A673 (cell line): ENCODE measurements around the gene RBP4. TPM values are rescaled to one million over a fixed set of nuclear protein-coding genes. Genes with fewer than 3 reads are reported as not detected.

Experiments
- BruUV-seq: library from RNA; stranded (reverse); fragments of 400-500 nt; replicated peaks from 2 replicates; lab custom pipeline; 2021; lab: Mats Ljungman, UMichigan
- CTCF ChIA-PET: fragments of 300-600 bp; sonication (Branson Sonifier 250); formaldehyde crosslinking; loops from one replicate; lab custom pipeline; 2022; ENCODE audit warnings: antibody characterized with exemption; lab: Charles Lee
- POLR2A ChIA-PET: fragments of 300-600 bp; sonication (Branson Sonifier 250); formaldehyde crosslinking; loops from one replicate; lab custom pipeline; 2022; ENCODE audit warnings: antibody characterized with exemption; ENCODE audit not compliant: low non-redundant PET; lab: Charles Lee
- DNase-seq: peaks from one replicate; pipeline ENCODE4 v3.0.0-alpha.2; 2015; ENCODE audit warnings: low spot score
- H3K27ac ChIP-seq: fragments of 200-600 bp; sonication (generic); 2 replicates; pipeline ENCODE4 v1.5.1; 2016; ENCODE audit warnings: mixed run types, low read depth, mild to moderate bottlenecking, mixed read lengths, antibody characterized with exemption, low read length; ENCODE audit not compliant: poor library complexity, severe bottlenecking
- H3K27me3 ChIP-seq: fragments of 200-600 bp; sonication (generic); replicated peaks from 2 replicates; pipeline ENCODE4 v1.6.1; 2017; ENCODE audit warnings: mixed run types, low read depth, mild to moderate bottlenecking, mixed read lengths, antibody characterized with exemption, low read length; ENCODE audit not compliant: insufficient read depth, poor library complexity
- H3K36me3 ChIP-seq: fragments of 200-600 bp; sonication (generic); 2 replicates; pipeline ENCODE4 v1.6.1; 2016; ENCODE audit warnings: mixed run types, mild to moderate bottlenecking, mixed read lengths, antibody characterized with exemption, low read length; ENCODE audit not compliant: insufficient read depth, poor library complexity, severe bottlenecking
- H3K4me1 ChIP-seq: fragments of 200-600 bp; sonication (generic); 2 replicates; pipeline ENCODE4 v1.6.1; 2017; ENCODE audit warnings: mixed run types, mild to moderate bottlenecking, mixed read lengths, antibody characterized with exemption, low read length; ENCODE audit not compliant: insufficient read depth, poor library complexity, severe bottlenecking
- H3K4me3 ChIP-seq: fragments of 200-600 bp; sonication (generic); 2 replicates; pipeline ENCODE4 v1.5.1; 2016; ENCODE audit warnings: low read depth, mixed run types, mild to moderate bottlenecking, mixed read lengths, low read length; ENCODE audit not compliant: poor library complexity, severe bottlenecking
- H3K9me3 ChIP-seq: fragments of 200-600 bp; sonication (generic); 2 replicates; pipeline ENCODE4 v1.6.1; 2016; ENCODE audit warnings: mixed run types, low read depth, mild to moderate bottlenecking, mixed read lengths, antibody characterized with exemption, low read length; ENCODE audit not compliant: poor library complexity, severe bottlenecking
- CTCF ChIP-seq: fragments of 300-800, 200-600 bp; sonication (generic); conservative IDR thresholded peaks from 2 replicates; pipeline ENCODE4 v1.5.1; 2017; ENCODE audit warnings: low read depth, mild to moderate bottlenecking, antibody characterized with exemption, low read length, moderate library complexity, mixed read lengths
- EZH2 ChIP-seq: fragments of 200-600 bp; sonication (generic); IDR thresholded peaks from 2 replicates; pipeline ENCODE4 v1.6.1; 2017; ENCODE audit warnings: borderline replicate concordance, low read depth, mild to moderate bottlenecking, mixed read lengths, antibody characterized with exemption, low read length; ENCODE audit not compliant: poor library complexity, severe bottlenecking
- intact Hi-C: fragments of 100-400 bp; cut with micrococcal nuclease; formaldehyde crosslinking; loops from one replicate; pipeline ENCODE4 v1.10.0; 2022; ENCODE audit not compliant: unreplicated experiment
- total RNA-seq: library from RNA; stranded (reverse); gene quantifications from 2 replicates; pipeline ENCODE4 v1.2.3, GENCODE V29; 2021

RBP4 gene
- total RNA-seq, 1 experiment from 2014 or later, result not detected

- Histone ChIP-seq H3K9me3 (no peaks in the 10 kb centered on the region), H3K4me1 (no peaks in the 10 kb centered on the region), H3K27me3 (peaks cover 55% of the 10 kb centered on the region), H3K27ac (no peak overlapping the region), H3K36me3 (no peaks in the 10 kb centered on the region), H3K4me3 (peak overlapping the region; percentile 26)
- TF ChIP-seq EZH2 (no peak), CTCF (no peak)
- ChIA-PET POLR2A (no interaction called here), CTCF (no interaction called here)
- DNase-seq, result no peak
- intact Hi-C loops, result no loop called here
- no TSS peak for BruUV-seq
Observed at GRCh38 chr10:93600446-93601145, 439 bp downstream of the RBP4 start.

GRCh38 chr10:93599778-93600177 lies 1.3 kb downstream of the RBP4 start:
- Histone ChIP-seq H3K9me3 (no peaks in the 10 kb centered on the region), H3K4me1 (no peaks in the 10 kb centered on the region), H3K4me3 (no peak overlapping the region), H3K36me3 (no peaks in the 10 kb centered on the region), H3K27ac (no peak overlapping the region), H3K27me3 (peaks cover 53% of the 10 kb centered on the region)
- TF ChIP-seq CTCF (no peak), EZH2 (no peak)
- ChIA-PET CTCF (no interaction called here), POLR2A (no interaction called here)
- DNase-seq, result no peak
- intact Hi-C loops, result no loop called here
- BruUV-seq, result no TSS peak

- POLR2A ChIA-PET, result no interaction called here
- intact Hi-C loops, result no loop called here
- no peak overlapping the region for H3K4me3 ChIP-seq
- H3K36me3 ChIP-seq, result no peaks in the 10 kb centered on the region
- H3K9me3 ChIP-seq, result no peaks in the 10 kb centered on the region
- TF ChIP-seq EZH2 (no peak), CTCF (no peak)
- DNase-seq, result no peak
- H3K4me1 ChIP-seq, result no peaks in the 10 kb centered on the region
- BruUV-seq, result no TSS peak
- CTCF ChIA-PET, result no interaction called here
- H3K27me3 ChIP-seq, result peaks cover 50% of the 10 kb centered on the region
- H3K27ac ChIP-seq, result no peak overlapping the region
Observed at GRCh38 chr10:93599335-93599734, 1.7 kb downstream of the RBP4 start.
